Left renal cortex interstitium (tissue), 4 donors: Measurements from ENCODE around the gene GRIK1. TPM values are rescaled to one million over a fixed set of nuclear protein-coding genes. Genes with fewer than 3 reads are reported as not detected.

Experiments
- DNase-seq, 4 donors: peaks; one replicate each; pipeline ENCODE4 v3.0.0-alpha.2; 2013; ENCODE audit warnings: low read depth in 4 of 4, low spot score in 2 of 4, missing footprints in 1 of 4
- polyA plus RNA-seq, 4 donors: library from polyadenylated mRNA; unstranded; fragments of 120-200 nt; gene quantifications; one replicate each; pipeline ENCODE4 v1.2.1, GENCODE V29; 2013; ENCODE audit not compliant: insufficient read length in 4 of 4

The GRIK1 gene
- polyA plus RNA-seq, 4 donors: 1.4 to 1.9 (median 1.5) TPM

- DNase-seq: no peak
Measured at GRCh38 chr21:29832217-29832616, 107.6 kb downstream of the GRIK1 start.

- DNase-seq: no peak
Measured at GRCh38 chr21:29829564-29830275, 110.1 kb downstream of the GRIK1 start.

GRCh38 chr21:29827647-29828046 is 112.1 kb downstream of the GRIK1 start:
- no peak for DNase-seq

- DNase-seq: no peak
Measured at GRCh38 chr21:29827236-29827635, 112.6 kb downstream of the GRIK1 start.

GRCh38 chr21:29826386-29826785 is 113.4 kb downstream of the GRIK1 start:
- DNase-seq: no peak

- no peak for DNase-seq
Measured at GRCh38 chr21:29825936-29826335, 113.9 kb downstream of the GRIK1 start.

GRCh38 chr21:29825345-29825744 is 114.5 kb downstream of the GRIK1 start:
- DNase-seq: no peak

- DNase-seq: no peak
Measured at GRCh38 chr21:29822064-29822463, 117.7 kb downstream of the GRIK1 start.

- no peak for DNase-seq
Measured at GRCh38 chr21:29821230-29821629, 118.6 kb downstream of the GRIK1 start.

- no peak for DNase-seq
Measured at GRCh38 chr21:29819675-29820326, 120.0 kb downstream of the GRIK1 start.

- DNase-seq: no peak
Measured at GRCh38 chr21:29818383-29818921, 121.3 kb downstream of the GRIK1 start.

- no peak for DNase-seq
Measured at GRCh38 chr21:29817450-29817849, 122.3 kb downstream of the GRIK1 start.

GRCh38 chr21:29812947-29813346 is 126.8 kb downstream of the GRIK1 start:
- no peak for DNase-seq

GRCh38 chr21:29810871-29811270 is 128.9 kb downstream of the GRIK1 start:
- no peak for DNase-seq

- no peak for DNase-seq
Measured at GRCh38 chr21:29808153-29808552, 131.6 kb downstream of the GRIK1 start.

- no peak for DNase-seq
Measured at GRCh38 chr21:29805105-29805504, 134.7 kb downstream of the GRIK1 start.

GRCh38 chr21:29803191-29803590 is 136.6 kb downstream of the GRIK1 start:
- no peak for DNase-seq

- DNase-seq: no peak
Measured at GRCh38 chr21:29801122-29801521, 138.7 kb downstream of the GRIK1 start.

- no peak for DNase-seq
Measured at GRCh38 chr21:29800056-29800455, 139.7 kb downstream of the GRIK1 start.

- no peak for DNase-seq
Measured at GRCh38 chr21:29798840-29799239, 141.0 kb downstream of the GRIK1 start.

GRCh38 chr21:29797155-29797554 is 142.6 kb downstream of the GRIK1 start:
- DNase-seq: no peak

GRCh38 chr21:29793712-29794111 is 146.1 kb downstream of the GRIK1 start:
- DNase-seq: no peak
